ENCODE results near the gene STPG4. TPM values are rescaled to one million over a fixed set of nuclear protein-coding genes. Genes with fewer than 3 reads are reported as not detected.

STPG4 gene
- total RNA-seq, 1 experiment from 2014 or later: 0.13 TPM

DNA sequence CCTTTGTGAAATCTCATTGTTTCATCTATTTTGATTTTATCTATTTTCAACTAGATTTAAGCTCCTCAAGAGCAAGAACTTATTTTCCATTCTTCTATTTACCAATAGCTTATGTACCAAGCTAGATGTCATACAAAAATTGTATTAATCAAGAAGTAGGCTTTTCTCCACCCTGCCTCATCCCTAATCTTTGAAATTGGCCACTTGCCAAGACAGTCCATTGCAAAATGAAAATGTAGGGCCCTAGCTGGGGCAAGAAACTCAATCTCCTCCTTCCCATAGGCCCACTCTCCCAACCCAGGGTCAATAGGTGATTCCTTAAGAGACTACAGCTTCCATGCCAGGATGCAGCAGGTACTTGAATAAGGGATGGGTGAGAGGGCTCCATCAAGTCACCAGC is 39.3 kb upstream of the STPG4 start:
- no peaks in the 10 kb centered on the region for H4K20me1 ChIP-seq (ENCODE audit: control insufficient read depth, insufficient read depth, insufficient read length)
- H2BK20ac ChIP-seq (ENCODE audit: low read depth, low read length, poor library complexity, severe bottlenecking): no peak overlapping the region
- H3K79me1 ChIP-seq (ENCODE audit: insufficient read depth, low read depth, low read length, poor library complexity, severe bottlenecking): no peaks in the 10 kb centered on the region
- Mint-ChIP-seq H3K4me1 (peaks cover 44 to 61% of the 10 kb centered on the region in 2 experiments), H3K27me3 (ENCODE audit: low read depth) (no peaks in the 10 kb centered on the region; the same call in 1 of the 2 replicates), H3K9me3 (no peaks in the 10 kb centered on the region; a peak in 1 of 5 replicates), H3K4me3 (no peak overlapping the region), H3K36me3 (ENCODE audit: insufficient read depth in 1 of 3, low read depth in 3 of 3) (no peaks in the 10 kb centered on the region), H3K27ac (peak overlapping the region in 2 of 3 experiments; percentile 62 to 69; a peak in 4 of 7 replicates)
- no peaks in the 10 kb centered on the region for H3K27me3 ChIP-seq (ENCODE audit: insufficient read depth, low read length)
- no peak overlapping the region for H2BK12ac ChIP-seq (ENCODE audit: insufficient read length, low read depth, low read length)
- H3K9me3 ChIP-seq (ENCODE audit: control insufficient read depth, low read depth, low read length): no peaks in the 10 kb centered on the region
- no peak overlapping the region for H3K27ac ChIP-seq (ENCODE audit: insufficient read length, low read depth, low read length)
- H3K4me2 ChIP-seq (ENCODE audit: insufficient read depth, insufficient read length, low read length): no peak overlapping the region
- no peak overlapping the region; the same call in 1 of the 2 replicates for H3K14ac ChIP-seq (ENCODE audit: insufficient read depth, low read length)
- no peak overlapping the region for H3K9ac ChIP-seq (ENCODE audit: extremely low read depth, insufficient read length, low read length)
- no peak for DNase-seq
- no peaks in the 10 kb centered on the region for H3K79me2 ChIP-seq (ENCODE audit: insufficient read depth, low read length)
- no peak overlapping the region for H3T11ph ChIP-seq (ENCODE audit: low read length)
- H2BK15ac ChIP-seq (ENCODE audit: low read depth, low read length): no peak overlapping the region
- no peak overlapping the region for H2BK120ac ChIP-seq (ENCODE audit: low read depth, low read length, poor library complexity, severe bottlenecking)
- no peak overlapping the region for H3K23ac ChIP-seq (ENCODE audit: insufficient read length, low read depth, low read length)
- H3K4me1 ChIP-seq (ENCODE audit: insufficient read depth, low read length): peaks cover 22% of the 10 kb centered on the region; the same call in 1 of the 2 replicates
- H3K4ac ChIP-seq (ENCODE audit: low read depth, low read length): no peak overlapping the region
- no peak overlapping the region for H4K5ac ChIP-seq (ENCODE audit: insufficient read length, low read depth, low read length)
- no peak overlapping the region for H3K18ac ChIP-seq (ENCODE audit: insufficient read length, low read depth, low read length)
- no peak overlapping the region for H4K91ac ChIP-seq (ENCODE audit: insufficient read length, low read depth, low read length)
- no peak overlapping the region for H4K8ac ChIP-seq (replicated peaks; ENCODE audit: insufficient read length, low read depth, low read length)
- H2AK5ac ChIP-seq (ENCODE audit: insufficient read length, low read length): no peak overlapping the region
- H3K23me2 ChIP-seq (ENCODE audit: insufficient read length, low read depth, low read length, poor library complexity, severe bottlenecking): no peaks in the 10 kb centered on the region
- no peak overlapping the region for H3K56ac ChIP-seq (ENCODE audit: insufficient read length, low read depth, low read length)
- no peak overlapping the region for H2BK5ac ChIP-seq (ENCODE audit: insufficient read length, low read length)
- H2AFZ ChIP-seq (ENCODE audit: low read length): no peak overlapping the region
- TF ChIP-seq, protein P1, sequence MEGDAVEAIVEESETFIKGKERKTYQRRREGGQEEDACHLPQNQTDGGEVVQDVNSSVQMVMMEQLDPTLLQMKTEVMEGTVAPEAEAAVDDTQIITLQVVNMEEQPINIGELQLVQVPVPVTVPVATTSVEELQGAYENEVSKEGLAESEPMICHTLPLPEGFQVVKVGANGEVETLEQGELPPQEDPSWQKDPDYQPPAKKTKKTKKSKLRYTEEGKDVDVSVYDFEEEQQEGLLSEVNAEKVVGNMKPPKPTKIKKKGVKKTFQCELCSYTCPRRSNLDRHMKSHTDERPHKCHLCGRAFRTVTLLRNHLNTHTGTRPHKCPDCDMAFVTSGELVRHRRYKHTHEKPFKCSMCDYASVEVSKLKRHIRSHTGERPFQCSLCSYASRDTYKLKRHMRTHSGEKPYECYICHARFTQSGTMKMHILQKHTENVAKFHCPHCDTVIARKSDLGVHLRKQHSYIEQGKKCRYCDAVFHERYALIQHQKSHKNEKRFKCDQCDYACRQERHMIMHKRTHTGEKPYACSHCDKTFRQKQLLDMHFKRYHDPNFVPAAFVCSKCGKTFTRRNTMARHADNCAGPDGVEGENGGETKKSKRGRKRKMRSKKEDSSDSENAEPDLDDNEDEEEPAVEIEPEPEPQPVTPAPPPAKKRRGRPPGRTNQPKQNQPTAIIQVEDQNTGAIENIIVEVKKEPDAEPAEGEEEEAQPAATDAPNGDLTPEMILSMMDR (conservative IDR thresholded peaks at IDR 0.05): no peak
